Right lobe of liver (tissue), 4 donors: Measurements from ENCODE around the gene MGARP.

Source experiments
- CTCF ChIP-seq, 4 donors: fragments of 200-600 bp in 3 of 4; fragments of 450-650 bp in 1 of 4; IDR thresholded peaks; one replicate each; pipeline versions ENCODE4 v1.5.1 to v1.8.0; 2016 to 2022; ENCODE audit warnings: antibody characterized with exemption in 4 of 4, mild to moderate bottlenecking in 2 of 4
- POLR2A ChIP-seq: fragments of 450-650 bp; IDR thresholded peaks from one replicate; pipeline ENCODE4 v1.6.1; 2017; ENCODE audit warnings: antibody characterized with exemption, mild to moderate bottlenecking
- donor health status: DM: no; HTN: no; CAD: no.
- donor health status: DM: no; HTN: no; CAD: no.
- donor health status: DM: no; HTN: yes; CAD: no.

DNA sequence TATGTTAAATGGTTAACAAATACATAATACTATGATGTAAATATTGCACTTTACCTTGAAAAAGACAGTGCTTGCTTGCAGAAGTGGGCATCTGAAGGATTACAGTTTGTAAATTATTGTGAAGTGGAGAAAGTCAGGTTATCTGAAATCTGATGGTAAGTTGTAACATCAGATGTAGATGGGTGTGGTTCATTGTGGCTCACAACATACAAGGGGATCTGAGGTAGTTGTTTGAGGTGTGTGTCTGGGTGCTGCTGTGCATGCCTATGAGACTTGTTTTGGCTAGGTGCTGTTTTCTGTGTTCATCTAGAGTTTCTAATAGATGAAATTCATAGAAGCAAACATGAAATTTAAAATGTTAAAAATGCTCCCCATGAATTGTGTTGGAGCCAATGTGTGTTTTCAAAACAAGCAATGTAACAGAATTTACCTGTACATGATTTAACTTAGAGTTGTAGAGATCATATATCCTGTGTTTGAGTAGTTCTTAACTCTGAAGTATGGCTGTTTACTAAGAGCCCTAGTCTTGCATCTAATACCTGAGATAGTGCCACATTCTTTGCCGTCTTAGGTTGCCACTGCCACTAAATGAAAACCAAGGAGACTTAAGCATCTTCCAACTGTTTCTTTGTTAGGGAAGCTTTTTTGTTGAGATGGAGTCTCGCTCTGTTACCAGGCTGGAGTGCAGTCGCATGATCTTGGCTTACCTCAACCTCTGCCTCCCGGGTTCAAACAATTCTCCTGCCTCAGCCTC lies 34.2 kb upstream of the MGARP start:
- TF ChIP-seq CTCF (IDR thresholded peaks at IDR 0.05) (no peak), POLR2A (no peak)
